Measurements from ENCODE around the gene LEMD2.

The LEMD2 gene

GRCh38 chr6:33751771-33752645 is 36.9 kb downstream of the LEMD2 start:
- DNase-seq (ENCODE audit: extremely low read depth, low read depth), result no peak
- no peak for TF ChIP-seq CTCF (IDR thresholded peaks at IDR 0.05; ENCODE audit: low read depth, low read length)

- TF ChIP-seq CTCF (IDR thresholded peaks at IDR 0.05; ENCODE audit: low read depth, low read length), result no peak
- DNase-seq (ENCODE audit: extremely low read depth, low read depth), result no peak
Measured at GRCh38 chr6:33750244-33750991, 38.5 kb downstream of the LEMD2 start.

- TF ChIP-seq CTCF (IDR thresholded peaks at IDR 0.05; ENCODE audit: low read depth, low read length), result no peak
- DNase-seq (ENCODE audit: extremely low read depth, low read depth), result no peak
Measured at GRCh38 chr6:33749401-33749800, 39.5 kb downstream of the LEMD2 start.

GRCh38 chr6:33748841-33749240 is 40.1 kb downstream of the LEMD2 start:
- TF ChIP-seq CTCF (IDR thresholded peaks at IDR 0.05; ENCODE audit: low read depth, low read length), result no peak
- no peak for DNase-seq (ENCODE audit: extremely low read depth, low read depth)

GRCh38 chr6:33747823-33748222 is 41.1 kb downstream of the LEMD2 start:
- TF ChIP-seq CTCF (IDR thresholded peaks at IDR 0.05; ENCODE audit: low read depth, low read length), result no peak
- no peak for DNase-seq (ENCODE audit: extremely low read depth, low read depth)

- DNase-seq (ENCODE audit: extremely low read depth, low read depth), result no peak
- TF ChIP-seq CTCF (IDR thresholded peaks at IDR 0.05; ENCODE audit: low read depth, low read length), result no peak
Measured at GRCh38 chr6:33746651-33747100, 42.3 kb downstream of the LEMD2 start, which contains the start of gene IP6K3. TSS of gene IP6K3 (minus strand) at chr6:33746905. CDS start at chr6:33735476, 11,429 bp downstream.

All from AG09319 (cell line).